DND-41 (cell line): ENCODE results near the gene TNRC6B.

Experiments used
- CTCF ChIP-seq: IDR thresholded peaks from 2 replicates; pipeline ENCODE4 v1.5.1; 2012; ENCODE audit warnings: borderline replicate concordance, low read length, moderate library complexity, mild to moderate bottlenecking; ENCODE audit not compliant: poor library complexity, severe bottlenecking; ENCODE audit errors: extremely low read depth
- EZH2 ChIP-seq: IDR thresholded peaks from 3 replicates; pipeline ENCODE4 v1.6.1; 2012; ENCODE audit warnings: borderline replicate concordance, low read depth, mild to moderate bottlenecking, moderate library complexity, low read length, inconsistent platforms; ENCODE audit not compliant: severe bottlenecking

- TF ChIP-seq CTCF: no peak
- TF ChIP-seq EZH2: no peak
These were observed 54.0 kb downstream of the TNRC6B start for GRCh38 chr22:40231618-40232313.
